Hematopoietic multipotent progenitor cell treated with erythropoietin and hydrocortisone succinate and interleukin-3 and kit ligand, for 17 days (in vitro differentiated cells): Measurements from ENCODE around the gene PEAK3.
"Not testable (repeated sequence)": the region's sequence is repeated elsewhere in the genome, so short reads cannot be mapped to it uniquely, and the experiment has no call there.

ENCODE experiments used
- DNase-seq: peaks from one replicate; pipeline ENCODE4 v3.0.0-alpha.2; 2015; ENCODE audit warnings: low spot score

Gene PEAK3

DNA sequence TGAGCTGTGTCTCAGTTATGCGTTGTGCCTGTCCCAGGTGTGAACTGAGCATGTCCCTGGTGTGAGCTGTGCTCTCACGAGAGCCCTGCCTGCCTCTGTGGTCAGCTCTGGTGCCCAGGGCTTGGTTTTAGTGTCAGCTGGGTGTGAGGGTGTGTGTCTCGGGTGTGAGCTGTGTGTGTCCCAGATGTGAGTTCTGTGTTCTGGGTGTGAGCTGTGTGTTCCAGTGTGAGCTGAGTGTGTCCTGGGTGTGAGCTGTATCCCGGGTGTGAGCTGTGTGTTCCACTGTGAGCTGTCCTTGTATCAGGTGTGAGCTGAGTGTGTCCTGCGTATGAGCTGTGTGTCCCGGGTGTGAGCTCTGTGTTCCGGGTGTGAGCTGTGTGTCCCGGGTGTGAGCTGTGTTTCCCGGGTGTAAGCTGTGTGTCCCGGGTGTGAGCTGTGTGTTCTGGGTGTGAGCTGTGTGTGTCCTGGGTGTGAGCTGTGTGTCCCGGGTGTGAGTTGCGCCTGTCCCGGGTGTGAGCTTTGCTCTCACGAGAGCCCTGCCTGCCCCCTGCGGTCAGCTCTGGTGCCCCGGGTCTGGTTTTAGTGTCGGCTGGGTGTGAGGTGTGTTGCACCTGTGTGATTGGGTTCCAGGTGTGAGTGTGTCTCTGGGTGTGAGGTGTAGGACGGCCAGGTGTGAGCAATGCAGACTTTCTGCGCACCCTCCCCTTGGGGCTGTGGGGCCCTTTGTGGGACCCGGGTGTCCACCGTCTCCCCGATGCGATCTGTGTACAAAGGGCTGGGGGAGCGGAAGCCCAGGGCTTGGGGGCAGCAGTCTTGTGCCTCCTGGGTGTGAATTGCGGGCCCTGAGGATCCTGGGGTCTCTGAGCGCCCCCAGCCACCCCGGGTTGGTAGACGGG, 7.1 kb upstream of the PEAK3 start:
- no peak for DNase-seq

DNA sequence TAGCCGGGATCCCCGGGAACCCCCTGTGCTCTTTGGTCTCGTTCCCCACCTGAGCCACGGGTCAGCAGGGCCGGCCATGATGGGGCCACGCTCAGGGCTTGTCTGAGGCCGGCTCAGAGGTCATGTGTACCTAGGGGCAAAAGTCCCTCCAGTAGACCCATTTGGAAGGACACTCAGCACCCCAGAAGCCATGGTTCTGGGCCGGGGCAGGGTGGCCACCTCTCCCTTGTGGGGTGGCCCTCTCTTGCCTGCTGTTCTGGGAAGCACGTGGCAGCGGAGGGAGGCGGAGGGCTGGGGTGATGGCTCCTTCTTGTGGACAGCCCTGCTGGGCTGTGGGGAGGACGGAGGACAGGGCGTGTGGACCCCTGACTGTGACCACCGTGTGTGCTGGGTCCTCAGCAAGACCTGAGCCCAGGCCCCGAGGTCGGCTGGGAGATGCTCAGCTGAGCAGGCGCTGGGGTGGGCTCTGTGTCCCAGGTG, 6.4 kb upstream of the PEAK3 start:
- no peak for DNase-seq

DNA sequence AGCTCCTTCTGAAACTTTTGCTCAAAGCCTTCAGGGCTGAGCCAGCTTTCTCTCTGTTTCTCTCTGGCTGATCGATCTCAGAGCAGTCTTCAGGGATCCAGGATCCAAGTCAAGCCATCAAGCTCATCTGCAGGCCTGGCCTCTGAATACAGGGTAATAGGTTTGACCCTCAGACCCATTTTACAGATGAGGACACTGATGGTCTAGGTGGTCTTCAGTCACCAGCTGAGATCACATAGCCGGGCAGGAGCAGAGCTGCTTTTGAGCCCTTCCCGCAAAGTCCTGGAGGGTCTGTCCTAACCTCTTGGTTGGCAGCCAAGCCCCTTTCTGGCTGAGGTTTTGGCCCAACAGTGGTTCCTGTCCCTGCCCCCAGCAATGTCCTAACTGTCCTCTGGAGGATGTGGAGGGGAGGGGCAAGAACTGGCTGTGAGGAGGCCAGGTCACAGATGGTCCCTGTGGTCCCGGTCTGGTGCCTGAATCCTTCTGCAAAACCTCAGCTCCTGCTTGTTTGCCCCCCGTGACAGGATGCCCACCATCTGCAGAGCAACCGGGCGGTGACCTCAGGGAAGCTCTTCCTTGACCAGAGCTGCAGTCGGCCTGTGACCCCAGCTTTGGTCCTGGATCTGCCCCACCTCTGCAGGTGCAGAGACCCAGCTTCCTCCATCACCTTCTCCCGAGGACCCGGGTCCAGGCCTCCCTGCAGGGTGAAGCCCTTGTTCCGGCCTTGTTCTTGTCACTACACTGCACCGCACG, 5.8 kb upstream of the PEAK3 start:
- DNase-seq, result no peak

GRCh38 chr19:2286402-2287140, 4.6 kb upstream of the PEAK3 start:
- DNase-seq, result no peak

DNA sequence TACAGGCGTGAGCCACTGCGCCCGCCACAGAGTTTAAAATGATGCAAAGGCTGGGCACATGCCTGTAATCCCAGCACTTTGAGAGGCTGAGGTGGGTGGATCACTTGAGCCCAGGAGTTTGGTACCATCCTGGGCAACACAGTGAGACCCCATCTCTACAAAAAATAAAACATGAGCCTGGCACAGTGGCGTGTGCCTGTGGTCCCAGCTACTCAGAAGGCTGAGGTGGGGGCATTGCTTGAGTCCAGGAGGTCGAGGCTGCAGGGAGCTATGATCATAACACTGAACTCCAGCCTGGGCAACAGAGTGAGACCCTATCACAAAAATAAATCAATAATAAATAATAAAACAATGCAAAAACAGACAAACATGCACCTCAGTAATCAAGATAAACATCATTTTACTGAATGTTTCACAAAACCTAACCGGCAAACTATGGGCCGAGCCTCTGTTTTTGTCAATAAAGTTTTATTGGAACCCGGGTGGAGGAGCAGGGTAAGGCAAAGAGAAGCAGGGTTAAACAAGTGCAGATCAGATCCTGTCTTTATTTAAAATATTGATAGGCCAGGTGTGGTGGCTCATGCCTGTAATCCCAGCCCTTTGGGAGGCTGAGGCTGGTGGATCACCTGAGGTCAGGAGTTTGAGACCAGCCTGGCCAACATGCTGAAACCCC, 2.0 kb upstream of the PEAK3 start:
- DNase-seq, result no peak

DNA sequence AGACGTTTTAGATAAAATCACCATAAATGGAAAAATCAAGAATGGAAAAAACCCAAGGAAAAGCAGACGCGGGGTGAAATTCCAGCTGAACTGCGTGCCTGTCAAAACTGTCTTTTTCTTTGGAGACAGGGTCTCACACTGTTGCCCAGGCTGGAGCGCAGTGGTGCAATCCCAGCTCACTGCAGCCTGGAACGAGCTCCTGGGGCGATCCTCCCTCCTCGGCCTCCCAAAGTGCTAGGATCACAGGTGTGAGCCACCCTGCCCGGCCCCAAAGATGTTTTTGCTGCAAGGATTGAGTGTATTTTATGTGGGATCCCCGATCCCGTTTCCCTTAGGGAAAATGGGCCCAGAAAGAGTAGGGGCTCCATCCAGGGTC, 875 bp upstream of the PEAK3 start:
- no peak for DNase-seq

GRCh38 chr19:2281265-2282061, 512 bp downstream of the PEAK3 start:
- not testable (repeated sequence) for DNase-seq

DNA sequence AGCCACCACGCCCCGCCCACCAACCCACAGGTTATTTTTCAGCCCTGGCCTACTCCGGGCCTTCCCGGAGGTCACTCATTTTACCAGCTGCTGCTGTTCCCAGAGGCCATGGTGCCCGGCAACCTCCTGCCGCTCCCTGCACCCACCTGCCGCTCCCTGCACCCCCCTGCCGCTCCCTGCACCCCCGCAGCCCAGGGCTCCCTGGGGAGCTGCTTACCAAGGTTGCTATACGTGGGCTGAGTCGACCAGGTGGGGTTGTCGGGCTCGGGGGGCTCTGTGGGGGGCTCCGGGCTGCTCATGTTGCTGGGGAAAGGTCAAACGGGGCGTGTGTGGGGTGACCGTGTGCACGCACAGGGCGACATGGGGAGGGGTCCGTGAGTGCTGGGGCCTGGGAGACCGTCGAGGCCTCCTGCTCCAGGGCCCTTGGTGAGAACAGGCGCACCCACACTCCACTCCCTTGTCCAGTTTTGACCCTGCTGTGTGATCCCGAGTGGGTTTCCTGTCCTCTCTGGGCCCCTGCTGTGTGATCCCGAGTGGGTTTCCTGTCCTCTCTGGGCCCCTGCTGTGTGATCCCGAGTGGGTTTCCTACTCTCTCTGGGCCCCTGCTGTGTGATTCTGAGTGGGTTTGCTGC, 1.2 kb downstream of the PEAK3 start:
- DNase-seq, result no peak

DNA sequence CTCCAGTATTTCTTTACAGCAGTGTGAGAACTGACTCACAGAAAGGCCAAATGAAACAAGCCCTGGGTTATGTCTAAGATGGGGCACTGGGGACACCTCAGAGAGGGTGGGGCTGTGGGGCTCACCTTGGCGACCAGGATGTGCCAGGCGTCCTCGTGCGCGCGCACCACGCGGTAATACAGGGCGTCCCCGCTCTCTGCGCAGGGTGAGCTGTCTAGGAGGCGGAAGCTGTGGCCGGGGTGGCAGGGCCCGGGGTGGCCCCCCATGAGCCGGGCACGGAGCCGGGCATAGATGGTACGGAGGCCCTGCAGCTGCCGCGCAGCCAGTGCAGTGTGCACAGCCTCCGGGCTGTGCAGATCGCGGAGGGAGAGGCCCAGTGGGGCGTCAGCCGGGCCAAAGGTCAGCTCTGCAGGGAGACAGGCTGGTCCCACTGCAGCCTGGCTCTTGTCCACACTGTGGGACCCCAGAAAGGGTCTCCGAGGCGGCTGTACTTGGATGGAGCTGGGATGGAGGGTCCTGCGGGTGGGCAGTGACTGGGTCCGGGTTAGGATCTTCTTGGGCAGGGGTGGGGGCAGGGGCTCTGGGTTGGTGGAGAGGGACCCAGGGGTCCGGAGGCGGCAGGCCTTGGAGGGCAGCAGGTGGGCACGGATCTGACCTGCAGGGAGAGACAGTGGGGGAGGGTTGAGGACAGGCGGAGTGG, 3.4 kb downstream of the PEAK3 start:
- no peak for DNase-seq

DNA sequence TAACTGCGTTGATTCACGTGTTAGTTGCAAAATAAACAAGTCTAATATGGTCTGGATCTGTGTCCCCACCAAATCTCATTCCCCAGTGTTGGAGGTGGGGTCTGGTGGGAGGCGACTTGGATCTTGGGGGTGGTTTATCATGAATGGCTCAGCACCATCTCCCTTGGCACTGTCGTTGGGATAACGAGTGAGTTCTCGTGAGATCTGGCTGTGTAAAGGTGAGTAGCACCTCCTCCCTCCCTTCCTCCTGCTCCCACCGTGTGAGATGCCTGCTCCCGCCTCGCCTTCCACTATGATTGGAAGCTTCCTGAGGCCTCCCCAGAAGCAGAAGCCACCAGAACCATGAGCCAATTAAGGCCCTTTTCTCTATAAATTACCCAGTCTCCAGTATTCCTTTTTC, 4.8 kb downstream of the PEAK3 start:
- DNase-seq, result no peak

DNA sequence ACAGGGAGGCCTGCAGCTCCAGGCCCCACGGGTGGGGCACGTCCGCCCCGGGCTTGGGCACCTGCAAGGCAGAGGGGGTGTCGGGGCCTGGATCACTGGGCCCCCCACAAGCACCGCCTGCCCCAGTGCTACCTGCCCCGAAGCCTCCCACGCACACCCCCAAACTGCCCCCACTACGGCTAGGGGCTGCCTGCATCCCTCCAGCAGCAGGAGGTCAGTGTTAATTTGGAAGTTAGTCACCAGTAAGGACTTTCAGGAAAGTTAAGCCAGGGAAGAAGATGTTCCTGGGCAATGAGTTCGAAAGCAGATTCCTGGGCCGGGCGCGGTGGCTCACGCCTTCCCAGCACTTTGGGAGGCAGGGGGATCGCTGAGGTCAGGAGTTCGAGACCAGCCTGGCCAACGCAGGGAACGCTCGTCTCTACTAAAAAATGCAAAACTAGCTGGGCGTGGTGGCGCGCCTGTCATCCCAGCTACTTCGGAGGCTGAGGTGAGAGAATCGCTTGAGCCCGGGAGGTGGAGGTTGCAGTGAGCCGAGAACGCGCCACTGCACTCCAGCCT, 5.5 kb downstream of the PEAK3 start:
- no peak for DNase-seq

DNA sequence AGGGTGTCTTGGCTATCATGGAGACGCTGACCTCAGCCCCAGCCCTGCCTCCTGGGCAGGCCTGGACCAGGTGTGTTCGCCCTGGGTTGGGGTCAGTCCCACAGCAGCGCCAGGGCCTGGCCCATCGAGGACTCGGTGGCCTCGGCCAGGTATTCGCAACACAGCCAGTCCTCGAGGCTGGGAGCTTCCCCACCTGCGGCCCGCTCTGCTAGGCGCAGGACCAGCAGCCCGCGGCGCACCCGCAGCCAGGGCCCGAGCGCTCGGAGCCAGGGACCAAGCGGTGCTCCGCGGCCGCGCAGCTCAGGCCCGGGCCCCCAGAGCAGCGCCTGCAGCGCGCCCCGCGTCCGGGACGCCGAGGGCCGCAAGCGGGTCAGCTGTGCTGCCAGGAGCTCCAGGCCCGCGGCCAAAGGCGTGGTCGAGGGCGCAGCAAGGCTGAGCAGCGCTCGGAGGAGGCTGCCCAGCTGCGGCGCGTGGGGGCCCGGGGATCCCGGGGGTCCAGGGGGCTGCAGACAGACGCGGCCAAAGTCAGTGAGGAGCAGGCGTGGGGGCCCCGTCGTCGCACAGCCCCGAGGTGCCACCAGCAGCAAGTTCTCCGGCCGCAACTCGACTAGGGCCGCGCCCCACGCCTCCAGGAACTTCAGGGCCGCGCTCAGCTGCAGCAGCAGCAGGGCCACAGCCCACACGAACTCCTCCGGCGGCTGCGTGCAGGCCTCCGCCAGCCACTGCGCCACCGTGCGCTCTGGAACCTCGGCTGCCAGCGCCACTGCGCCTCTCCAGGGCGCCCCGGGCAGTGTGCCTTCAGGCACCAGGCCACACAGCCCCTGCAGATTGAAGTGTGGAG, 6.2 kb downstream of the PEAK3 start:
- no peak for DNase-seq

- peak; percentile 60 for DNase-seq
Observed at GRCh38 chr19:2274931-2275535, 6.9 kb downstream of the PEAK3 start.

GRCh38 chr19:2274185-2274711, 7.7 kb downstream of the PEAK3 start:
- DNase-seq, result no peak

DNA sequence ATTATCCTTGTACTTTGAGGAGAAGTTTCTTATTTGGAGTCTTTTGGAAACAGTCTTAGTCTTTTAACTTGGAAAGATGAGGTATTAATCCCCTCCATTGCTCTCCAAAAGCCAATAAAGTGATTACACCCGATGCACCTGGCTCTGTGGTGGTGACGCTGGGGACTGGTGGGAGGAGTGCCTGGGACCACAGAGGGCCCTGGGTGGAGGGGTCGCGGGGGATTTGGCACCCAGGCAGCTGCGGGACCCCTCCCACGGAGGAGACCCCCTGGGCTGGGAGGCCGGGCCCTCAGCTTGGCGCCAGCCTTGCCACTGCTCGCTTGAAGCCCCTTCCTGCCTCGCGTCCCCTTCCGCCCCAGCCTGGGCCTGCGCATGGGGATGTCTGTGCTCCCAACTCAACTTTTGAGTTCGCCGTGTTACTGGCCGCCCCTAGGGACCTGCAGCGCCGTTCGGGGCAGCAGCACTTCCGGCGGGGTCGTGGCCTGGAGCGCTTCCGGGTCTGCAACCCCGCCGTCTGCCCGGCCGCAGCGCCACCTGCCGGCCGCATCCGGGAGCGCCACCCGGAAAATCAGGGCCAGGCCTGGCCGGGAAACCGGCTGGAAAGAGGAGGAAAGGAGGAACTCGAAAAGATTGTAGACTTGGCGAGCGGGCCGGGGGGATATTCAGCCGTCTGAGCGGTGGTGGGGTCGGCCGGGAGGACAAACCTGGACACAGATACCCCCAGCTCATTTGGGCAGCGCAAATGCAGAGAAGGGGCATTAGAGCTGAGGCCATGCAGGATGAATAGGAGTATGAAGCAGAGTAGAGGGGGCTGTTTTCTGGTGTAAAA, 8.4 kb downstream of the PEAK3 start:
- peak; percentile 76 for DNase-seq

GRCh38 chr19:2271234-2272103, 10.5 kb downstream of the PEAK3 start:
- peak; percentile 60 for DNase-seq
